Neural crest cell (in vitro differentiated cells): Measurements from ENCODE around the gene UNC5C. TPM values are rescaled to one million over a fixed set of nuclear protein-coding genes. Genes with fewer than 3 reads are reported as not detected.

Source experiments
- DNase-seq: peaks from one replicate; pipeline ENCODE4 v3.0.0; 2021; ENCODE audit warnings: low read depth, mixed read lengths, low spot score
- H3K27ac Mint-ChIP-seq: one replicate; pipeline ENCODE4 v1.8.0; 2021; ENCODE audit warnings: mild to moderate bottlenecking, mixed read lengths; ENCODE audit not compliant: unreplicated experiment
- H3K27me3 Mint-ChIP-seq: 2 replicates; pipeline ENCODE4 v1.8.0; 2021; ENCODE audit warnings: low read depth, mild to moderate bottlenecking, mixed read lengths
- H3K36me3 Mint-ChIP-seq: 2 replicates; pipeline ENCODE4 v1.8.0; 2021; ENCODE audit warnings: low read depth, mild to moderate bottlenecking, mixed read lengths
- H3K4me1 Mint-ChIP-seq: 2 replicates; pipeline ENCODE4 v1.8.0; 2021; ENCODE audit warnings: mixed read lengths
- H3K4me3 Mint-ChIP-seq: one replicate; pipeline ENCODE4 v1.8.0; 2021; ENCODE audit warnings: mild to moderate bottlenecking, mixed read lengths
- H3K9me3 Mint-ChIP-seq: 2 replicates; pipeline ENCODE4 v1.8.0; 2021; ENCODE audit warnings: mixed read lengths
- total RNA-seq: library from RNA; stranded (reverse); gene quantifications from 2 replicates; pipeline ENCODE4 v1.2.1, GENCODE V29; 2021
- TF ChIP-seq, protein P1 (sequence below): fragments of 200-600 bp; sonication (generic); conservative IDR thresholded peaks from 2 replicates; pipeline ENCODE4 v1.5.0; 2021; ENCODE audit warnings: antibody characterized with exemption, mild to moderate bottlenecking

UNC5C gene
- total RNA-seq, 1 donor from 2014 or later: 6.5 TPM

GRCh38 chr4:95379633-95380032, 169.1 kb downstream of the UNC5C start:
- no peaks in the 10 kb centered on the region for H3K9me3 Mint-ChIP-seq
- no peak overlapping the region for H3K27ac Mint-ChIP-seq
- H3K4me1 Mint-ChIP-seq: peaks cover 3% of the 10 kb centered on the region
- H3K27me3 Mint-ChIP-seq: peaks cover 3% of the 10 kb centered on the region
- H3K4me3 Mint-ChIP-seq: no peak overlapping the region
- TF ChIP-seq, protein P1, sequence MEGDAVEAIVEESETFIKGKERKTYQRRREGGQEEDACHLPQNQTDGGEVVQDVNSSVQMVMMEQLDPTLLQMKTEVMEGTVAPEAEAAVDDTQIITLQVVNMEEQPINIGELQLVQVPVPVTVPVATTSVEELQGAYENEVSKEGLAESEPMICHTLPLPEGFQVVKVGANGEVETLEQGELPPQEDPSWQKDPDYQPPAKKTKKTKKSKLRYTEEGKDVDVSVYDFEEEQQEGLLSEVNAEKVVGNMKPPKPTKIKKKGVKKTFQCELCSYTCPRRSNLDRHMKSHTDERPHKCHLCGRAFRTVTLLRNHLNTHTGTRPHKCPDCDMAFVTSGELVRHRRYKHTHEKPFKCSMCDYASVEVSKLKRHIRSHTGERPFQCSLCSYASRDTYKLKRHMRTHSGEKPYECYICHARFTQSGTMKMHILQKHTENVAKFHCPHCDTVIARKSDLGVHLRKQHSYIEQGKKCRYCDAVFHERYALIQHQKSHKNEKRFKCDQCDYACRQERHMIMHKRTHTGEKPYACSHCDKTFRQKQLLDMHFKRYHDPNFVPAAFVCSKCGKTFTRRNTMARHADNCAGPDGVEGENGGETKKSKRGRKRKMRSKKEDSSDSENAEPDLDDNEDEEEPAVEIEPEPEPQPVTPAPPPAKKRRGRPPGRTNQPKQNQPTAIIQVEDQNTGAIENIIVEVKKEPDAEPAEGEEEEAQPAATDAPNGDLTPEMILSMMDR: no peak
- no peak for DNase-seq
- no peaks in the 10 kb centered on the region for H3K36me3 Mint-ChIP-seq

- Mint-ChIP-seq H3K27ac (no peak overlapping the region), H3K27me3 (peaks cover 7% of the 10 kb centered on the region), H3K9me3 (no peaks in the 10 kb centered on the region), H3K4me3 (no peak overlapping the region), H3K36me3 (no peaks in the 10 kb centered on the region), H3K4me1 (peaks cover 3% of the 10 kb centered on the region)
- DNase-seq: no peak
- TF ChIP-seq, protein P1: no peak
Measured at GRCh38 chr4:95377366-95377900, 171.3 kb downstream of the UNC5C start.

DNA sequence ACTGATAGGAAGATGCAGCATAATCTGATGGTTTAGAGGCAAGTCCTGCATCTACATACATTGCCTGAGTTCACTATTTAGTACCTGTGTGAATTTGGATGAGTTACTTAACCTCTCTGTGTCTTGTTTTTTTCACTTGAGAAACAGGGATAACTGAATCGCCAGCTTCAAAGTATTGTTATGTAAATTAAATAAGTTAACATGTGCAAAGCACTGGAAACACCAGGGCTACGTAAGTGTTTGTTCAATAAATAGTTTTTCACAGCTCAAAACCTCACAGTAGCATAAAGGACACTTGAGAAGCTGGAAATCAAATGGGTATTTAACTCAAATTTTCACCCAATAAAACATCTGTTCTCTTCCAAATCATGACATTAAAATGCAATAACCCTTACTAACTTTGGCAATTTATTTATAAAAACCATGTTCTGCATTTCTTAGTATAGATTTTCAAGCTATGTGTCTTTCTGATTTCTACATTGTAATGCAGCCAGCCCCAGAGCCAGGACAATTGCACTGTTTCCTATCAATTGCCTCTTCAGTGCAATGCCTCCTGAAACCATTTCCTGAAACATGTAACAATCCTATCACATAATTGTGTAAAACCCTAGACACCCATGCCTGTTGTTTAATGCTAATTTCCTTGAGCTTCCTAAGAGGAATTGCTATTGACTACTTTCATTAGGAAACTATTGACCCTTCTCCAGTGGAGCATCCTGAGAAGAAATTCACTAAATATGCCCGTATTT, 177.1 kb downstream of the UNC5C start:
- DNase-seq: no peak
- Mint-ChIP-seq H3K27ac (no peak overlapping the region), H3K4me3 (no peak overlapping the region), H3K27me3 (peaks cover 17% of the 10 kb centered on the region), H3K9me3 (no peaks in the 10 kb centered on the region), H3K4me1 (peaks cover 22% of the 10 kb centered on the region), H3K36me3 (no peaks in the 10 kb centered on the region)
- TF ChIP-seq, protein P1: no peak

DNA sequence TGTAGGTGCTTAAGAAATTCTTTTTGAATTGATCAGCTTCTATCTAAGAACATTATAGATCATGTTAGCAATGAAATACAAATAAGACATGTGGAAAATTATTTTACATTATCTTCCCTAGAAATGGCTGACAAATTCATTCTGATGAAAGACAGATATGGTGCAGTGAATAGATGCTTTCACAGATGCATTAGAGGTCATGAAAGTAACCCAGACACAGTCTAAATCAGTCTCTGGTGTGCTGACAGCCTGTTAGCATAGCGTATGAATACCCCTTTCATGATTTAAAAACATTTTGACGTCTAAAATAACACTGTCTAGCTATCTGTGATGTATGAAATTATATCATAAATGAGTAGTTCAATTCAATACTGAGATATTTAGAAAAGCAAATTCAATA, 180.9 kb downstream of the UNC5C start:
- H3K27me3 Mint-ChIP-seq: peaks cover 15% of the 10 kb centered on the region
- no peaks in the 10 kb centered on the region for H3K9me3 Mint-ChIP-seq
- no peak overlapping the region for H3K4me3 Mint-ChIP-seq
- TF ChIP-seq, protein P1: no peak
- no peak overlapping the region for H3K27ac Mint-ChIP-seq
- H3K36me3 Mint-ChIP-seq: no peaks in the 10 kb centered on the region
- peaks cover 38% of the 10 kb centered on the region for H3K4me1 Mint-ChIP-seq
- DNase-seq: no peak

DNA sequence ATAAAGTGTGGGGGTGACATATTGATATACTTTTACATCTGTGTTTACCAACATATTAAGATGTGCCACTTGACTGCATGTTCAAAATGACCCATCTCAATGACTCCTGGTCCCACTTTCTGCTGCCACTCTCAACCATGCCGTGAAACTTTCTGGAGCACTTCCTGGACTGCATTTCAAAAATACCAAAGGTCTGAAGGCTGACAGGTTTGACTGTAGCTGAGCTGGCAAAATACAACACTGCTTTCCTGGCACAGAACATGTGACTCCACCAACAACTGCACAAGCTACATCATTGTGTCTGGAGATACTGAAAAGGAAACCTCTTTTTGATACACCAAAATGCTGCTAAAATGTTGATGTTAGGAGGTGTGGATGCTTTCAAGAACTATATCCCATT, 184.8 kb downstream of the UNC5C start:
- H3K27ac Mint-ChIP-seq: no peak overlapping the region
- no peak for DNase-seq
- TF ChIP-seq, protein P1: no peak
- no peaks in the 10 kb centered on the region for H3K9me3 Mint-ChIP-seq
- H3K27me3 Mint-ChIP-seq: peaks cover 5% of the 10 kb centered on the region
- peaks cover 40% of the 10 kb centered on the region for H3K4me1 Mint-ChIP-seq
- no peak overlapping the region for H3K4me3 Mint-ChIP-seq
- no peaks in the 10 kb centered on the region for H3K36me3 Mint-ChIP-seq
